ENCODE data around the gene SPINT3. TPM values are rescaled to one million over a fixed set of nuclear protein-coding genes. Genes with fewer than 3 reads are reported as not detected.

Gene SPINT3
- total RNA-seq, 1 donor = not detected

GRCh38 chr20:45506398-45506797 lies 9.0 kb downstream of the SPINT3 start:
- DNase-seq (ENCODE audit: low read depth) = no peak
- TF ChIP-seq CTCF (IDR thresholded peaks at IDR 0.05; ENCODE audit: insufficient read depth, low read depth, low read length) = no peak

GRCh38 chr20:45503403-45503802 lies 12.0 kb downstream of the SPINT3 start:
- DNase-seq (ENCODE audit: low read depth) = no peak
- no peak overlapping the region for H3K4me3 ChIP-seq (ENCODE audit: low read depth, low read length)
- no peak for TF ChIP-seq CTCF (IDR thresholded peaks at IDR 0.05; ENCODE audit: insufficient read depth, low read depth, low read length)

More at GRCh38 chr20:45506398-45506797, 9.0 kb downstream of the SPINT3 start:
- no peak overlapping the region for H3K4me3 ChIP-seq (ENCODE audit: low read depth, low read length)

- DNase-seq (ENCODE audit: low read depth) = no peak
- H3K4me3 ChIP-seq (ENCODE audit: low read depth, low read length) = no peak overlapping the region
- TF ChIP-seq CTCF (IDR thresholded peaks at IDR 0.05; ENCODE audit: insufficient read depth, low read depth, low read length) = no peak
These were observed 12.9 kb downstream of the SPINT3 start for GRCh38 chr20:45502561-45502960.

GRCh38 chr20:45501600-45501999 lies 13.8 kb downstream of the SPINT3 start:
- TF ChIP-seq CTCF (IDR thresholded peaks at IDR 0.05; ENCODE audit: insufficient read depth, low read depth, low read length) = no peak
- no peak overlapping the region for H3K4me3 ChIP-seq (ENCODE audit: low read depth, low read length)
- no peak for DNase-seq (ENCODE audit: low read depth)

- no peak overlapping the region for H3K4me3 ChIP-seq (ENCODE audit: low read depth, low read length)
- TF ChIP-seq CTCF (IDR thresholded peaks at IDR 0.05; ENCODE audit: insufficient read depth, low read depth, low read length) = no peak
- DNase-seq (ENCODE audit: low read depth) = no peak
These were observed 15.4 kb downstream of the SPINT3 start for GRCh38 chr20:45500022-45500421.

GRCh38 chr20:45497971-45498494 lies 17.4 kb downstream of the SPINT3 start:
- no peak overlapping the region for H3K4me3 ChIP-seq (ENCODE audit: low read depth, low read length)
- DNase-seq (ENCODE audit: low read depth) = no peak
- no peak for TF ChIP-seq CTCF (IDR thresholded peaks at IDR 0.05; ENCODE audit: insufficient read depth, low read depth, low read length)

GRCh38 chr20:45496166-45496565 lies 19.3 kb downstream of the SPINT3 start:
- no peak for TF ChIP-seq CTCF (IDR thresholded peaks at IDR 0.05; ENCODE audit: insufficient read depth, low read depth, low read length)
- DNase-seq (ENCODE audit: low read depth) = no peak
- H3K4me3 ChIP-seq (ENCODE audit: low read depth, low read length) = no peak overlapping the region

Measured in fibroblast of villous mesenchyme (primary cell).